NT2/D1 (cell line): ENCODE measurements around the gene CATSPER3.

Experiments used
- SUZ12 ChIP-seq: IDR thresholded peaks from 2 replicates; pipeline ENCODE4 v1.6.1; 2011; ENCODE audit not compliant: insufficient read length, insufficient read depth; ENCODE audit errors: extremely low read depth
- YY1 ChIP-seq: IDR thresholded peaks from 2 replicates; pipeline ENCODE4 v1.6.1; 2011; ENCODE audit not compliant: insufficient read length, insufficient read depth
- ZNF274 ChIP-seq: IDR thresholded peaks from 2 replicates; pipeline ENCODE4 v1.6.1; 2011; ENCODE audit warnings: mild to moderate bottlenecking, low read depth, low read length

- TF ChIP-seq ZNF274 (no peak), YY1 (no peak), SUZ12 (no peak)
These were observed 82.6 kb downstream of the CATSPER3 start for GRCh38 chr5:135050244-135050767.
